Hepatic stellate cell (primary cell): Measurements from ENCODE around the gene EFCAB11.

Experiments used
- DNase-seq: peaks from one replicate; pipeline ENCODE4 v3.0.0; 2011; ENCODE audit warnings: low spot score

Gene EFCAB11

DNA sequence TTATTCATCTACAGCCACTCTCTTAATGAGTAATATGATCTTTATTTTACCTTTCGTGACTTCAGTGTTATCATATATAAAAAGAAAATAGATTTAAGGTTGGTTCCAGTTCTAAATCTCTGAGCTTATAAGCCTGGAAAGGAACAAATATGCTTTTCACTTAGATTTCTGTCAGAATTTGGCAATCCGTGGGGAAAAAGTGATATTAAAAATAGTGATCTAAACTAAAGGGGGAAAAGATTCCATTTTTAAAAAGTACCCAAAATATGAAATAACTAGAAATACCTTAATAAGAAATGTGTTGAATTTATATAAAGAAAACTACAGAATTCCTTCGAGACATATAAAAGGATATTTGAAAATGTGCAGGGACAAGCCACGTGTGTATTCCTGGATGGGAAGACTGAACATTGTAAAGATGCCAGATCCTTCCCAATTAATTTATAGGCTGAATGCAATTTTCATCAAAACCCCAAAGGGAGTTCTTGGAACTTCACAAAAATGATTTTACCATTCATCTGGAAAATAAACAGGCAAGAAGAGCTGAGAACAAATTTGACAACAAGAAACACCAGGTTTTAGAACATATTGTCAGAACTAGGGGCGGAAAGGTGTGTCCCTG lies 142.5 kb downstream of the EFCAB11 start:
- no peak for DNase-seq

GRCh38 chr14:89810101-89810500 lies 144.4 kb downstream of the EFCAB11 start:
- DNase-seq: no peak

DNA sequence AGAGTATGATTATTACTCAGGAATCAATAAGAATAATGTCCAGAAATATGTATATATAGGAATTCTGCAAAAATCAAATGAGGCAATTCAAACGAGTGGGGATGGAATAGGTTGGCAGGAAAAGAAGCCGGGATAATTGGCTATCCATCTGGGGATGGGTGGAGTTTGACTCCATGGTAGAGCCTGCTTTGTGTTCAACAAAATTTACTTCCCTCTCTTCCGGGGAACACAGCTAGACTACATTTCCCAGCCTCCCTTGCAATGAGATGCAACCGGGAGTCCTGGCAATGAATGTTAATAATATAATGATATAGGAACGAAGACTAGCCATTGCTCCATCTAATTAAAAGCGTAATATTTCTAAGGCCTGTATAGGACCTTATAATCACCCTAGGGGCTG lies 146.6 kb downstream of the EFCAB11 start:
- no peak for DNase-seq

- no peak for DNase-seq
These were observed 147.4 kb downstream of the EFCAB11 start for GRCh38 chr14:89807151-89807550.

DNA sequence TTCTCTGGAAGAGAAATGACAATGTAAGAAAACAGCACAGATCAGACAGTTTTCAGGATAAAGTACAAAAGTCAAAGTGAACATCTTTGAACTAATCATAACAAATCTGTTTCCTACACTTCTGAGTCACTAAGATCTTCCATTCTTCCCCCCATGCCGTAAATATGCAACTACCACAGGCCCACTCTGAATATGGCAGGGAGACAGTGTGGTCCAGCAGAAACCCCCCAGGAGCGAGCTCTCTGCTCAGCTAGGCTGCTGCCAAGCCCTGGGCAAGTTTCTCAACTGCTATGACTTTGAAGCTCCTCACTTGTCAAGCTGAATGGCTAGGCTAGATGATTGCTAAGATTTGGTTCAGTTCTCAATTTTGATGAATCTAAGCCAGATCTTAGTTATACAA lies 148.1 kb downstream of the EFCAB11 start:
- no peak for DNase-seq

DNA sequence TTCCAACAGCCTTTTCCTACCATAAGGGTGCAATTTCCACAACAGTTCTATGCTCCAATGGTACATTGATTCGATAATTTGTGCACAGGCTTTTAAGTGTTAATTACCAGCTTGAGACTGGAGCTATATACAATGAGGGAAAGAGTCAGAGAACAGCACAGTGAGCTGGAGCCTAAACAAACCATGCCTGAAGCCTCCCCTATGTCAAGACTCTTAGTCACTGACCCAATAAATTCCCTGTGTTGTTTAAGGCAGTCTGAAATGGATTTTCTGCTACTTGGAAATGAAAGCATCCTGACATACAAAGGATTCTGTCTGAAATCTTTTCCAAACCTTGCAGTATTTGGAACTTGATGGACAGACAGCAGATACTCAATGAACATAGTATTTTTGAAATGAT lies 149.0 kb downstream of the EFCAB11 start:
- DNase-seq: peak; percentile 14

- no peak for DNase-seq
These were observed 151.0 kb downstream of the EFCAB11 start for GRCh38 chr14:89803542-89803941.

DNA sequence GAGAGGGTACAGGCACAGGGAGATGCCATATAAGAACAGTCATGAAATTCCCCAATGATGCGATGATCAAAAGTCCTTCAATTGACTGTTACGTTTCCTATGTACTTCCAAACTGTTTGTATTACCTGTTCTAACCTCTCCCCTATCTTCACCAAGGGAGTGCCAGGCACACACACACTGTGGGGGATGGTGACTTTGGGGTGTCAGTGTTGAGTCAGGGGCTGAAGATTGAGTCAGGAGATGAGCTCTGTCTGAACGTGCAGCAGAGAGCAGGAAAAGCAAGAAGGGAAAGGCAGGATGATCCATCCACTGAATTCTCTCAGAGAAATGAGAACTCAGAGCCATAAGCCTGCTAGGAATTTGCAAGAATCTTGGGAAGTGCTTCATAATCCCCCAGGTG lies 153.4 kb downstream of the EFCAB11 start:
- DNase-seq: no peak

DNA sequence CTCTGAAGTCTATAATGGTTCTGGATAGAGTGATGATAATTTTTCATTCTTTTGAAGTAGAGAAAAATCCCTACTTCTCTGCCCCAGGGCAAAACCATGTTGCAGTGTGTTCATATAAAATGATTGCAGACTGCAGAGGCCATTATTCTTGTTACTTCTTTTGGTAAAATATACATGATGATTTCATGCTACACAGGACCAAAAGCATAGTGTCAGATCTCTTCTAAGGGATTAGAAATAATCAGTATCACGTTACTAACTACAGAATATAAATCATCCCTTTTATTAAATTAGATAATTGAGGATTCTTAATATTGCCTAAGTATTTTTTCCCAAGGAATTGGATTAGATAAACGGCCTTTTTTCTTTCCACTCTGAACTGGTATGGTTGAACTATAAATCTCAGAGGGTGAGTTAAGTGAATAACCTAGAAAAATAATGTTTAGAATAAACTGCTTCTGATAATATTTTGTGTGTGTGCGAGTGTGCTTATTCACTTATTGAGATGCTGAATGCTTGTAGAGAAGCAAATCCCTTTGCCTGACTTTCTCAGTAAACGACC lies 156.2 kb downstream of the EFCAB11 start:
- no peak for DNase-seq

DNA sequence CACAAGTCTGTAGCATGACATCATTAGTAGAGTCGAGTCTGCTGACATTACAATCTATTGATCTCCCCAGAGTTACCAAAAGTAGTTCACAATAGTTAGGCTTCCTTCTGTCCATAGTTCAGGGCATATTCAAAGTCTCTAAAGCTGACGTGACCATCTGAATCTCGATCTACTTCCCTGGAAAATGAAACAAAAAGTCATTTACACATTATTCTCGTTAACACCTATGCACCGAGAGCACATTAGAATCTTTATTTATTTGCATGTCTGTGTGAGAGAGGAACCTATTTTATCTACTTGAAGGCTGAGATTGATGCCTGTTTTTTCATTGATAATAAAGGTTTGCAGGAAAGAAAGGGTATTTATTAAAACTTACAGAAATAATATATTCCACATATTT lies 157.4 kb downstream of the EFCAB11 start:
- DNase-seq: no peak

- DNase-seq: no peak
These were observed 160.4 kb downstream of the EFCAB11 start for GRCh38 chr14:89794096-89794495.

- DNase-seq: no peak
These were observed 161.2 kb downstream of the EFCAB11 start for GRCh38 chr14:89793367-89793716.

DNA sequence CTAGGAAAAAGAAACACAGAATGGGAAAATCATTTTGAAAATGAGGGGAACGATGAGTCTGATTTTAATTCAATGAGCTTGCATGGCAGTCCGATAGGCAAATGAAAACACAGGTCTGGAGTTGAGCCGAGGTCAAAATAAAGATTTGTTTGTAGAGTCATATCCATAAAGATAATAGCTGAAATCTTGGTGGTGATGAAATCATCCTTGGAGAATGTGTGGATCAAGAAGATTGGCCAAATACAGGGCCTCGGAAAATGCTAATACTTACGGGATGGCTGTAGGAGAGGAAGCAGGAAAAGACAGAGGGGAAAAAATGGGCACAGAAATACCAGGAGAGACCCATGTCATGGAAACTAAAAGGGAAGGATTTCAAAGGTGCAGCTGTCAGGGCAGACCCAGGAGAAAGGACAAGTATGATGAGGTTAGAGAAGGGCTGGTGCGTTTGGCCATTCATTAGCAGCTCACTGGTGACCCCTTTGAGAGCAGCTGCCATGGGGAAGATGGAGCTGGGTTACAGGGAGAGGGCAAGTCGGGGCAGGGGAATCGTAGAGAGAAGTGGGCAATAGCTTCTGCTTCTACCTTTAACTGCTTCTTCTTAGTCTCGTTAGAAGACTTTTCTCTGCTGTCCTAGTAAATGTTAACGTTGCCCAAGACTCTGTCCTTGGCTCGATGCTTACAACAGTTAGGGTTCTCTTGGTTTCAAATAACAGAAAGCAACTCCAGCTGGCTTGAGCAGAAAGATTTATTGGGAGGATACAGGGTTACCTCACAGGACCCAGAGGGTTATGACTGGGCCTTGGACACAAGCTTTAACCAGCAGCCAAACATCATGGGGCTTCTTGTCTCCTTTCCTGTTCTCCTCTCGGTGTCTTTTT lies 161.8 kb downstream of the EFCAB11 start:
- no peak for DNase-seq

DNA sequence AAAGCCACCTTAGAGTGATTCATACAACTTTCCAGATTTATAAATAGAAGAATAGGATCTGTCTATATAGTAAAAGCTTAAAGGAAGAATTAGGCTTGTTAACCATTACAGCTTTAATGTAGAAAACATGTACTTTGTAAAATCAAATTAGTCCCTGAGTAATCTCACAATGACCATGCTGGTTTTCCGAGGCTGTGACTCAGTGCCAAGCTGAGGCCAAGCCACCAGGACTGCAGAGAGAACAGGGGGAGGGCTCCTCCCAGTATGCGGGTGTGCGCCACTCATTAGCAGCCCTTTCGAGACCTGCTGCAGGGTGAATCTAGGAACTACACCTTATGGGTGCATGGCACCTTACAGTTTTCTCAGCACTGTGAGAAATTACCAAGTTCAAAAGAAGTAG lies 167.0 kb downstream of the EFCAB11 start:
- DNase-seq: no peak

DNA sequence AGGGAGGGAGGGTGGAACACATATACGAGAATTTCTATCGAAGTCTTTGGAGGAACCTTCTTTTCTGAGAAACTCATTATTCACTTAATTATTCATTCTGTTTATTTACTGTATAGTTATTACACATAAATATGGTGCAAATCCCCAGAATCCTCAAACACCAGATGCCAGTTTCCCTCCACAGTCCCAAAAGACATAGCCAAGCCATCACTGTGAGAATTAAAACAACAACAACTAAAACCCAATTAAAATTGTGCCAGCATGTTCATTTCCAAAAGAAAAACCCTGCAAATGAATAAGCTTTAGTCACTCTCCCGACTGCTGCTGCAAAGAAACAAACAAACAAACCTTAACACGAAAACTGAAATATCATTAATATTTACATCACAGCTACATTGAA lies 173.5 kb downstream of the EFCAB11 start:
- no peak for DNase-seq

DNA sequence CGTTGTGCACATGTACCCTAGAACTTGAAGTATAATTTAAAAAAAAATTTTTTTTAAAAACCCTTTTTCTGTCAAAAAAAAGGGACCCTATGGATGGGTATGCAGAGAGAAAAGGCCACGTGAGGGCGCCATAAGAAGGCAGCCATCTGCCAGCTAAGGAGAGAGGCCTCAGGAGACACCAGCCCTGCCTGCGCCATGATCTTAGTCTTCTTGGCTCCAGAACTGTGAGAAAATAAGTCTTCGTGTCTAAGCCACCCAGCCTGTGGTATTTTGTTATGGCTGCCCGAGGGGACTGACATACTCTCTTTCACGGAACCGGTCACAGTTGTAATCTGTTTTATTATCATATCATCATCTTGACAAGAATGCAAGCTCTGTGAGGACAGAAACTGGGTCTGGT lies 174.8 kb downstream of the EFCAB11 start:
- DNase-seq: no peak

DNA sequence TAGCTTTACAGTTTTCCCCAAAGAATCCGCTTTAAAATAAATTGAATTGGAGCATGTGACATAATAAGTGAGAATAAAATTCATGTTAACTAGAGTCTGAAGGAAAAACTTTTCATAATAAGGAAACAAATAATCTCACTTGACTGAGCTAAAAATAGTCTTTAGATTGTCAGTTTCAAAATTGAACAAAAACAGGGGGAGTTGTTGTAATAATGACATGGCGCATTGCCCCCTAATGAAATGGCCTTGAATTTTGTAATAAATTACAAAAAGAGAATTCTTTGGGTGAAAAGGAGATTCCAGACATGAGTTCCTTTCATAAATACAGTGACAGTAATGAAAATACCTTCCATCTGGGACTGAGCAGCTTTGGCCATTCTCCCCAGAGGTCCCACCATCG lies 178.6 kb downstream of the EFCAB11 start:
- DNase-seq: no peak

GRCh38 chr14:89775151-89775550 lies 179.4 kb downstream of the EFCAB11 start:
- DNase-seq: no peak

DNA sequence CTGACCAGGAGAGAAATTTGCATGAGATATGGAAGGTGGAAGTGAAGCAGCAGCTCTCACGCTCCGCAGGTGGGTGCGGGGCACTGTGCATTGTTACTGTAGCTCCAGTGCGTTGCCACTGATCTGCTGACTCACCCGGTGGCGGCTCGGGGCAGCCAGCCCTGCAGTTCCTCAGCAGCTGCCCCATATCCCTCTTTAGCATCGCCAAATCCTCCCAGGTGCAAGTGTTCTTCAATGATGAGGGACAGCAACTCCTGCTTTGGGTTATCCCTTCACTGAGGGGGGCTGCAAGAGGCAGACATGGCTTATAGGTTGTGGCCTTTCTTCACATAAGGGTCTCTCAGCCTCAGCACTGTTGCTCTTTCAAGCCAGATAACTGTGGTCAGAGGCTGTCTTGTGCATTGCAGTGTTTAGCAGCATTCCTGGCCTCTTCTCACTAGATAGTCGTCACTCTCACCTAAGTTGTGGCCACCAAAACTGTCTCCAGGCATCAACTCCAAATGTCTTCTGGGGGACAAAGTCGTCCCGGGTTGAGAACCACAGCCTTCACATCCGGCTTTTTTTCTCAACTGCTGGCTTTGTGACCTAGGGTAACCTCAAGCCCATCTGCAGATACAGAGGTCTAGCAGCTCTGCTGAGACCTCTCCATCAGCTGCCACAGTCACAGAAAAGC lies 180.8 kb downstream of the EFCAB11 start:
- DNase-seq: no peak

DNA sequence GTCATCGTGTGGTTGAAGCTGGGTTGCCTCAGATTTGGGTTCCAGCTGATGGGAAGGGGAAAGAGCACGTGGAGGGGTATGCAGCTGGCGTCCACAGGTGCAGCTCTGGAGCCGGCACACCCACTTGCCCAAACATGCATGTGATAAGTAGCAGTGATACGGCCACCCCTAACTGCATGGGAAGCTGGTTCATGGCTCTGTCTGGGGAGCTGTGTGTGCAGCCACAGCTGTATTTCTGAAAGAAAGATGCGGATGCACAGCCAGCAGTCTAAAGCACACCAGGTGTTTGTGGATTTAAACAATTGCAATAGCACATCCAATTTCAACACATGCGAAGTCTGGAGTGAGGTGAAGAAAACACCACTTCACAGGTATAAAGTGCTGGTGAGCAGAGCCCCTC lies 181.4 kb downstream of the EFCAB11 start:
- no peak for DNase-seq

- DNase-seq: no peak
These were observed 183.3 kb downstream of the EFCAB11 start for GRCh38 chr14:89771251-89771650.

- DNase-seq: no peak
These were observed 186.7 kb downstream of the EFCAB11 start for GRCh38 chr14:89767861-89768268.

DNA sequence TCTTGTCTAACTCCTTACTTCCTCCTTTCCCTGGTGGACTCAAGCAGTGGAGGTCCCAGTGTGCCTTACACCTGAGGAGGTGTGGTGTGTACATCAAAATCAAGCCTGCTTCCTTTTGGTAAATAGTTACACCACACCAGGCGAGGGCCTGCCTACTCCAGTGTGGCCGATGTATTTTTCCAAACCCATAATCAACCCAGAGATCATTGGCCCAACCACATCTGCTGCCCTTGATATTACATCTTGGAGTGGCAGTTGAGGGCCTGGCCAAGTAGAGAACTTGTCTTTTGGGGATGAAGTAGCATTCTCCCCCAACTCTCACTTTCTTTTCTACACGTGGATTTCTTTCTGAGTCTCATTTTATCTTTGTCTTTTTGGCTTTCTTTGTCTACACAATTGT lies 187.4 kb downstream of the EFCAB11 start:
- no peak for DNase-seq
